GM21515 (cell line): ENCODE measurements around the gene CROCC.

ENCODE experiments used
- ATAC-seq: cut with Tn5 transposase; IDR thresholded peaks from one replicate; pipeline ENCODE4 v1.9.1; 2021; ENCODE audit not compliant: unreplicated experiment

The CROCC gene

DNA sequence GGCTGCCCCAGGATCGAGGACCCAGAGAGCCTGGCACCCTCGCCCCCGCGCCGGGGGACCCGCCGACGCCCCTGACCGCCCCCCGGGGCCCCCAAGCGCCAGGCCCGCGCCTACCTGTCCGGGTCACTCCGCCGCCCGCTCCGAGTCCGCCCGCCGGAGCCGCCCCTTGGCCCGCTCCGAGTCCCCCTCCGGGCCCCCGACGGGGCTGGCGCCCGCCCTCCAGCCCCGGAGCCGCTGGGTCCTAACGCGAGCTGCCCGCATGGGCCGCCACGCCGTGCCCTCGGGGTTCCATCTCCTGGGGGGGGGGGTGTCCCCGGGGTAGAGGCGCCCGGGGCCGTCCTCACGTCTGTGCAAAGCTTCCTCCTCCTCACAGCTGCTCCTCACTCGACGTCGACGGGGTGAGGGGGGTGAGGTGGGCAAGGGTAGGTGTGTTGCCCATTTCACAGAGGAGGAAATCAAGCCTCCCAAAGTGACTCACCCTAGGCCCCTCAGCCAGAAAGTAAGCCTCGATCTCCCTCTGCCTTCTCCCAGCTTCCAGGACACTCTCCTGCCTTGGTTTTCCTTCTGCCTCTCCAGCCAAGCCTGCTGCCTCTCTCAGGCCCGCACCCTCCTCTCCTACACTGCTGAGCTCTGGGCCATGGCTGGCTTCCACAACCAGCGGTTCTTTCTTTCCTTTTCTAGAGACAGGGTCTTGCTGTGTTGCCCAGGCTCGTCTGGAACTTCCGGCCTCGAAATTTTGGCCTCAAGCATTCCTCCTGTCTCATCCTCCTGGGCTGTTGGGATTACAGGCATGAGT, 58.9 kb downstream of the CROCC start, which contains the start of gene MFAP2:
TSS of gene MFAP2 (minus strand) at position 148 of the 796 bp plus-strand sequence. CDS start 2,347 bp downstream, outside the sequence.
- no peak for ATAC-seq

DNA sequence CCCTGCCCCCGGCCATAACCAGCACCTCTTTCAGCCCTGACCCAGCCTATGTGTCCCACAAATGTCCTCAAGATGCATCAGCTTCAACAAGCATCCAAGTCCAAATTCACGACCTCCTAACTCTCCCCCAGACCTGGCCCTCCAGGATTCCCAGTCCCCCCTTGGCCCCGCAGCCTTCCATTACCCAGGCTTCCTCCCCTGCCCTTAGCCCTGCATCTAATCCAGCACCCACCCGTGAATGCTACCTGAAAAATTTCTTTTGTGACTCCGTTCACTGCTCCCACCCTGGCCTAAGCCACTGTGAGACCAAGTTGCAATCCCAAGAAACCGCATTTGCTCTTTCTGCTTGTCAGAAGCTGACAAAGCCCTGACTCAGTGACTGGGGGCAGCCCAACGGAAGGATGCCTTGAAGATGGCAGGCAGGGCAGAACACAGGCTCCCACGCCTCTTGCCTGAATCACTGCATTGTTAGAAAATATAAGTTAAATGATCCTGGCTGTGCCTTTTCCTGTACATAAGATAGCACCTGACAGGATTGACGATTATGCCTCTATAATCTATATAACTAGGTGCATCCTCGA, 59.6 kb downstream of the CROCC start:
- no peak for ATAC-seq

GRCh38 chr1:16982902-16983301, 61.2 kb downstream of the CROCC start:
- no peak for ATAC-seq

- ATAC-seq = no peak
Observed at GRCh38 chr1:16983649-16984048, 61.9 kb downstream of the CROCC start.

DNA sequence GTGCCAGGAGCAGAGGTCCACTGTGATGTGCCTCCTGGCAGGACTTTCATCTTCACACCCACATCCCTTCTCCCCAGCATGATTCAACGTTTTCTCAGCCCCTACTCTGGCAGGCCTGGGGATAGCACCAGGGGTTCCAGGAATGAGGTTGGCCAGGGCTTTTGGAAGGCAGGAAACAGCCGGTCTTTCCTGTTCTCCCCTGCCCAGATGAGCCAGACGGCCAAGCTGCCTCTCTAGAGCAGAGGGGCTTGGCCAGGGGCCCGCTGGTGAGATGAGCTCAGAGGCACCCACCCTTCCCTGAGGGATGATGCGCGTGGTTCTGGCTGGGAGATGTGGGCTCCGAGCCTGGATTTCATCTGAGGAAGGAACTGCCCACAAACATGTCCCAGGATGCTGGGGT, 63.0 kb downstream of the CROCC start:
- no peak for ATAC-seq

- no peak for ATAC-seq
Observed at GRCh38 chr1:16986113-16986512, 64.4 kb downstream of the CROCC start.

DNA sequence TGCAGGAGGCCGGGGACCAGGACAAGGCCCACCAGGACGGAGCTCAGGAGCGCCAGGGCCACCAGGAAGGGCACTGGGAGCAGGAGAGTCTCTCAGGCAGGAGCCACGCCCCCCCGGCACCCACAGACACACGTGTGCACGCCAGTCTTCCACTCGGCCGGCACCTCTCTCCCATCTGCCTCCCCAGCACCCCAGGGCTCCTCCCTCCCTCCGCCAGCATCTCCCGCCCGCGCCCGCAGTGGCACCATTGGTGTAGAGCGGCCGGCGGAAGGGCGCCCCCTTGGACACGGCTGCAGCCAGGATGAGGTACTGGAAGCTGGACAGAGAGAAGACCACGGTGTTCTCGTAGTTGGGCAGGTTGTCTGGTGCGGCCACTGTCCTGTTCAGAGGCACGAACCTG, 64.8 kb downstream of the CROCC start:
- ATAC-seq = no peak

- ATAC-seq = no peak
Observed at GRCh38 chr1:16986962-16987361, 65.2 kb downstream of the CROCC start.

DNA sequence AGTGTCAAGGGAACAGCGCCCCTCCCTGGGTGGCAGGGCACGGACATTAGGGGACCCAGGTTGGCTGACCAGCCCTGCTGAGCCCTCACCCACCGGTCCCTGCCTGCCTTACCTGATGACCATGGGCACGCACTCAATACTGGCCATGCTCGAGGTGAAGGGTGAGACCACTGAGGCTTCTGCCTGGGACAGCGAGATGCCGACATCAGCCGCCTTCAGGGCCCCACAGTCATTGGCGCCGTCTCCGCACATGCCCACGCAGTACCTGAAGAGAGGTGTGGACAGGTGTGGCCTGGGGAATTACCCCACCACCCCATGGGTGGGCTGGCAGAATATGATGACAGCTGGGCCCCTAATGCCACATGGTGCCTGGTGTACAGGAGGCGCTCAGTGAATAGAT, 66.5 kb downstream of the CROCC start:
- no peak for ATAC-seq

DNA sequence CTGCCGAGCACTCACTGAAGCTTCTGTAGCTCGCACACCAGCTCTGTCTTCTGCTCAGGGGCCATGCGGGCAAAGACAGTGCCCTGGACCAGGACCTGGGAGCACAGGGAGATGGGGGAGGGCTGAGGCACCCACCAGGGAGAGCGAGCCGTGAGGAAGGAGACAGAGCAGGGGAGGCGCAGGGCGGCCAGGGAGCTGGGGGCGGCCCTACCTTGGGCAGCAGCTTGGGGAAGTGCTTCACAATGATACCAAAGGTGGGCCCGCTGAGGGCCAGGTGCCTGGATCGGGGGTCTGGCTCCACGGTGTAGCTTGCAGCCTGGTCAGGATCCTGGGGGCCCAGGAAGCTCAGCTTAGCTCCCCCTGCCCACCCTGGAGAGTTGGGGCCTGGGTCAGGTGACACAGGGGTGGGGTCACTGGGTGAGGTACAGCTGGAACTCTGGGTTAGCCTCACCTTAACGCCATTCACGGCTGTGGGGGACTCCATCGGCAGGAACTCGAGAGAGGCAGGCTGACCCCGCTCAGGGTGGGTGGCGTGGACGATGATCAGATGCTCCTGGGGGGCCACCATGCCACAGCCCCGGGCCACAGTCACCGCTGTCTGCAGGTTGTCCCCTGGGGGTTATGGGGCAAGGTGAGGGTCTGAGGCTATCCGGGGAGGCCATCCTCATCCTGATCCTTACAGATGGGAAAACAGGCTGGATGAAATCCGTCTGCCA, 68.1 kb downstream of the CROCC start:
- ATAC-seq = no peak

GRCh38 chr1:16991571-16991970, 69.8 kb downstream of the CROCC start:
- ATAC-seq = no peak

GRCh38 chr1:16992102-16992501, 70.4 kb downstream of the CROCC start:
- ATAC-seq = no peak

DNA sequence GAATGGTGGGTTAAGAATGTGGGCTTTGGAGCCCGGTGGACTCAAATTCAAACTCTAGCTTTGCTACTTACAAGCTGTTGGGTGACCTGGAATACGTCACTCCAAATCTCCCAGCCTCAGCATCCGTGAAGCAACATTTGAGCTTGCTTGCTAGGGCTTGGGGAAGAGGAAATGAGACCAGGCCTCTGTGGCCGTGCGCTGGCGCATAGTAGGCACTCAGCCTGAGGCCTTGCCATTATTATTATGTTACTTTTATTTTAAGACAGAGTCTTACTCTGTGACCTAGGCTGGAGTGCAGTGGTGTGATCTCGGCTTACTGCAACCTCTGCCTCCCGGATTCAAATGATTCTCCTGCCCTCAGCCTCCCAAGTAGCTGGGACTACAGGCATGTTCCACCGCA, 70.9 kb downstream of the CROCC start:
- ATAC-seq = no peak

DNA sequence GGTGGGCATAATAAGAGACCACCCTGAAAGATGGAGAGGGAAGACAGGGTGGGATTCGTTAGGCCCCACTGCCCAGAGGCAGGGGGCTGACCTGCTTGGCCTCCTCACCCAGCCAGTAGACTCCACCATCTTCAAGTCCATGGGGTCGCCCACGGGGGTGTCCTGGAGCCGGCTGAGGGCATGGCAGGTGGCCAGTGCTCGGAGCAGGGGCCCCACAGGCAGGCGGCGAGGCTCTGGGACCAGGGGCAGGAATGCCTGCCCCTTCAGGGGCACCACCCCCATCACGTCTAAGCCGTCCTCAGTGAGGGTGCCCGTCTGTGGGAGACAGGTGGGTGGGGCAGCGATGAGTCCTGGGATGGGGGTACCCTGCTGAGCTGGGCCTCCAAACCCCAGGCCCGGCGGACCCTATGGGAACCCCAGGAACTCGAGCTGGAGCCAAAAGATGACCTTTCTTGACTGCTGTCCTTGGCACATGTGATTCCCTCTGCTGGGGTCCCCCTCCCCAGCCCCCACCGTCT, 71.8 kb downstream of the CROCC start:
- no peak for ATAC-seq

GRCh38 chr1:16996845-16997244, 75.1 kb downstream of the CROCC start:
- no peak for ATAC-seq

DNA sequence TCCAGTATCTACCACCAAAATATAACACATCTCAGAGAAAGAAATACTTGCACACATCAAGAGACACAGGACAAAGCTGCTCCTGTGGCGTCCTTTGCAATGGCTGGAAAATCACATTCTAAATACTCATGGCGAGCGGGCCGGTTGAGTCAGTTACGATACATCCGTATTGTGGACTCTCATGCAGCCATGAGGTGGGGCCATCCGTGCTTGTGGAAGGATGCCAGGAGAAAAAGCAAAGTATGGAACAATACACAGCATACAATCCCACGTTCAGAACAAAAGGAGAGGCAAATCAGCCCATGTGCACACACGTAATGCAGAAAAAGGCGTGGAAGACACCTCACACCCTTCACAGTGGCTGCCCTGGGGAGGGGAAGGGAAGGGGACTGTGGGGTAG, 76.9 kb downstream of the CROCC start:
- no peak for ATAC-seq

DNA sequence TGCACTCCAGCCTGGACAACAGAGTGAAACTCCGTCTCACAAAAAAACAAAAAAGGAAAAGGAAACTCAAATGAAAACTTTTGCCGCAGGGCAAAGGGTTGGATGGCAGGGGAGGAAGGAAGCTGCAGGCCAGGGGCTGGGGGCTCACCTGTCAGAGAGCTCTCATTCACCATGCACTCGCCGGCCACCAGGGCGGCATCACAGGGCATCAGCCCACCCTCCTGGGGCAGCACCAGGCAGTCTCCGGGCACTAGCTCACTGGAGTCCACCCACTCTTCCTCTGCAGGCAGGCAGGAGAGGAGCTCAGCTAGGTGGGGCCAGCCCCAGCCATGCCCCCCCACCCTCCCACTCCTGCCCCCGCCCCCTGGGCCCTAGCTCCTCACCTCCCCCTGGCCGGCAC, 78.1 kb downstream of the CROCC start:
- ATAC-seq = no peak

DNA sequence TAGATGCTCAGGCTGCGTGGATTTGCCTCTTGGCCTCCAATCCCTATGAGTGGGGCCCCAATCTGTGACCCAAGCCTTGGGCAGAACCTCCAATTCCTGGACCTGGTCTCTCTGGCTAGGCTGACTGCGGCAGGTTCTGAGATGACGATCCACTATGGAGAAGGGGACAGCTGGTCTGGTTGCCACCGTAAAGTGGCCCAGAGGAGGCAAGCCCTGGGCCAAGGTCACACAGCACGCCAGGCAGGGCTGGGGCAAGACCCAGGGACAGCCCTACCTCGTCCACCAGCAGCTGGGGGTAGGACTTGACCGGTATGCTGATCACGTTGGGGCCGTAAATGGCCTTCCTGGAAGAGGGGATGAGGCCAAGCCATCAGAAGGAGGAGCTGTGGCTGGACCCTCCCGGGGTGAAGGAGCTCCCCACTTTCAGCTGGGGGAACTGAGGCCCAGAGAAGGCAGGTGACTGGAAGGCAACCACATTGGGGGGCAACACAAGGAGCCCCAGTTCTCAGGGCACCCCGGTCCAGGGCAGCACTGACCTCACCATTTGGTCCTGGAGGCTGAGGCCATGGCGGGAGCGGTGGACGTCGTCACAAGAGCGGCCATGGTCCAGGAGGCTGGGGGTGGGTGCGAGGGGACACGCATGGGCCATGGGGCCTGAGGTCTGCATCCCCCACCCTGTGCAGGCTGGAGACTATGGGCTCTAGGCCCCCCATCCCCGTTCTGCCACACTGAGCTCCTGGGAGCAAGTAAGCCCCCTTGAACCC, 80.2 kb downstream of the CROCC start:
- no peak for ATAC-seq

DNA sequence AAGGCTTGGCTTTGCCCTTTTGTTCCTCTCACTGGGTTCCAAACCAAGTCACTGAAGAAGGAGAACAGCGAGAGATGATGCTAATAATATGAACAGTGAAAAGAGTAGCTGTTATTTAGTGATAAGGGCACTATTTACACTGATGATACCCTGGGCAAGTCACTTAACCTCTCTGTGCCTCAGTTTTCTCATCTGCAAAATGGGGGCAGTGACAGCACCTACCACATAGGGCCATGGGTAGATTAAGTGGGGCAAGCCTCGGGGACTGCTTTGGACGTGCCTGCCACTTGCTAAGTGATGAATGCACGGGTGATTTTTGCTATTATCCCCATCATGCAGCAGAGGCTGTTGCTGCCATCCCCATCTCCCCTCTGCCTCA, 80.8 kb downstream of the CROCC start:
- ATAC-seq = no peak

DNA sequence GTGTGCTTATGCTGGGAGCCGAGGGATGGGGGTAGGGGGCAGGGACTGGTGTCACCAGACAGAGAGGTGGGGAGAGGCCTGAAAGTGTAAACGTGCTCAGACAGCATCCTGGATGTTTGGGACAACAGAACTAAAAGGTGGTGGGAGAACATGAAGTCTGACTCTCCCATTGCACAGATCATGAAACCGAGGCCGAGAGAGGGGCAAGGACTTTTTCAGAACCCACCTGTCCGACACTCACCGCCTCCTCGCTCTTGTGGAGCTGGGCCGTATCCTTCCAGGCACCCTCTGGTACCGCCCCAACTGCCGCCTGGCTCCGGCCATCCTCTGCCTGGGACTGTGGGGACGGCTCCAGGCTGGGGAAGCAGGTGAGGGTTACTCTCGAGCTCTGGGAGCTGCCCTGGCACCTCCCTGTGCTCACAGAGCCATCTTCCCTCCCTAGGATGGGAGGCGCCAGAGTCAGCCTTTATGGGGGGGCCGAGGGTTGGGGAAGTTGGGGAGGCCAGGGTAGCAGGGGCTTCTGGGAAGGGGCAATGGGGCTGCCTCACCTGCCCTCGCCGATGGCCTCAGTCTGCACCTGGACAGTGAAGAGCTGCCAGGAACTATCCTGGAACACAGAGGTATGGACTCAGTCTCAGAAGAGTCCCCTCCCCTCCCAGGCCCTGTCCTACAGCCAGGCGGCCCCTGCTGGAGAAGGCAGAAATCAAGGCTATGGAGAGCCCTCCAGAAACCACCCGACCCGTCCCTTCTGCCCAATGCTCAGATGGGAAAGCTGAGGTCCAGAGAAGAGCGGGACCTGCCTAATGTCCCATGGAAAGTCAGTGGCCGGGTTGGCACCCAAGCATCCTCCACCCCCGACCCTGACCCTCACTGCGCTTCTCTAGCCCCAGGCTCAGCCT, 83.0 kb downstream of the CROCC start:
- ATAC-seq = no peak
